ENCODE measurements around the gene PPP1R12B.
A peak's percentile ranks its signal among the peaks of the same experiment; 100 is the strongest.
"Not testable (repeated sequence)": the region's sequence is repeated elsewhere in the genome, so short reads cannot be mapped to it uniquely, and the experiment has no call there.

PPP1R12B gene

GRCh38 chr1:202349206-202349928 lies 868 bp downstream of the PPP1R12B start:
- no peak for DNase-seq

DNA sequence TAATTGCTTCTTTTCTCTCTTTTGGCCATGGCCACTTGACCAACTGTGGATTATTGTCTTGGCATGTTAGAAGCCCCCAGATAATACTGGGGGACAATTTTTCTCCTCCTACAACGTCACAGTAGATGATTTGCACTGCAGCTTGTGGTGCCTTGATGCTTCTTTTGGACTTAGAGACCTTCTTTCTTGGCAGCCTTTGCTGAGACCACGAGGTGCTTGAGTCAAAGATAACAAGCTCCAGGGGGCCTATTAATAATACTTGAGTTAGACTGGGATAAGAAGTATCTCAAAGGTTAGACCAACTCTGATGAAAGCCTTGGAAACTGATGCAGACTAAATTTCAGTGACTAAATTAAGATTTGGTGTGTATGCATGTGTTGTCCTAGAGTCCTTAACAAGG lies 3.2 kb downstream of the PPP1R12B start:
- no peak for DNase-seq

GRCh38 chr1:202352583-202353197 lies 4.2 kb downstream of the PPP1R12B start:
- DNase-seq: not testable (repeated sequence)

GRCh38 chr1:202355944-202356553 lies 7.5 kb downstream of the PPP1R12B start:
- DNase-seq: no peak

DNA sequence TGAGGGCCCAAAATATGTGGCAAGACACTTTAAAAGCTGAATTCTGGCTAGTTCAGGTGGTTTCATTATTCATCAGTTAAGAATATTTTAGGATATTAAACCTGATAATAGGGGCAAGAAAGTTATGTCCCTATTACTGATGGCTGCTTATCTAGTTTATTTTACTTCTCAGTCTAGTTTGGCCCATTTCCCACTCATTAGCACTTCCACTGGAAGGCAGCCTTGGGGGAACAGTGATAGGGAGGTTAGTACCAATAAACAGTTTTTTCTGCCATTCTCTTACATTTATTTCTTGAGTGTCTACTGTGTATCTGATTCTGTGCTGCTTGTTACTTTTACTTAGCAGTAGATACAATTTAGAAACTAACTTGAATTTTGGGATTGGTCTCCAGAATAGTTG lies 9.0 kb downstream of the PPP1R12B start:
- DNase-seq: no peak

- DNase-seq: no peak
These were observed 12.7 kb downstream of the PPP1R12B start for GRCh38 chr1:202361224-202361623.

DNA sequence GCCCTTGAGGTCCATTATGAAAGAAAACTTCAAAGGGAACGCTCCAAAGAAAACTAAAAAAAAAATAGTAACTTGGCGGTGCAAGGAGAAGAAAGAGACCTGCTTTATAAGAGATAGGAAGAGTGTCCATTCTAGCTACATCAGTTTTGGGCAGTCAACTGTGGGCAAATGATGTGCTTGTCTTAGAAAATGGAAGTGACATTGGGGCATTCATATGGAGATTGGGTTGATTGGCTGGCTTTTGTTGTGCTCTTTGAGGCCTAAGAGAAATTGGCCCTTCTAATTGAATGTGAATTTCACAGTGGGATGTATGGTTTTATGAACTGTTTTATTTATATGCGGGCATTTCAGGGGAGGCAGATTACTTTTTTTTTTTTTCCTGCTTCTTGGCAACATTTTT lies 13.2 kb downstream of the PPP1R12B start:
- DNase-seq: peak; percentile 90

GRCh38 chr1:202362212-202362611 lies 13.7 kb downstream of the PPP1R12B start:
- peak; percentile 43 for DNase-seq

GRCh38 chr1:202365092-202365815 lies 16.8 kb downstream of the PPP1R12B start:
- no peak for DNase-seq

GRCh38 chr1:202367271-202367670 lies 18.8 kb downstream of the PPP1R12B start:
- no peak for DNase-seq

DNA sequence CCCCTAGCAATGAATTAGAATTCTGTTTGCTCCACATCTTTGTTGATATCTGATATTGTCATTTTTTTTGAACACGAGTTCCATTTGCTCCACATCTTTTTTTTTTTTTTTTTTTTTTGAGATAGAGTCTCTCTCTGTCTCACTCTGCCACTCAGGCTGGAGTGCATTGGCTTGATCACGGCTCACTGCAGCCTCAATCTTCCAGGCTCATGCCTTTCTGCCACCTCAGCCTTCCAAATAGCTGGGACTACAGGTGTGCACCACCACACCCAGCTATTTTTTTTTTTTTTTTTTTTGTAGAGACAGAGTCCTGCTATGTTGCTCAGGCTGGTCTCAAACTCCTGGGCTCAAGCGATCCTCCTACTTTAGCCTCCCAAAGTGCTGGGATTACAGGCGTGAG lies 22.4 kb downstream of the PPP1R12B start:
- DNase-seq: not testable (repeated sequence)

GRCh38 chr1:202374099-202374498 lies 25.6 kb downstream of the PPP1R12B start:
- no peak for DNase-seq

DNA sequence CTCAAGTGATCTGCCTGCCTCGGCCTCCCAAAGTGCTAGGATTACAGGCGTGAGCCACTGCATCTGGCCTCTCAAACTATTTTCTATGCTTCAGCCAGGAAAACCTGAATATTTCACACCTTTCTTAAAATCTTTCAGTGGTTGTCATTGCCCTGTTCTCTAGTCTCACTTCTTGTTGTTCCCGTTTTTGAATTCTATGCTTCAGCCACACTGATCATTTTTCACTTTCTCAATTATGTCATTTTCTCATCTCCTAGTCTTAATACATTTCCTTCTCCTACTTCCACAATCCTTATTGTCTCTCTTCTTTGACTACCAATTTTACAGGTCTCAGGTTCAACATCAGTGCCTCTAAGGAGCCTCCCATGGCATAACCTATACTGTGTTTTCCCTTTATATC lies 26.7 kb downstream of the PPP1R12B start:
- DNase-seq: not testable (repeated sequence)

GRCh38 chr1:202376247-202376646 lies 27.7 kb downstream of the PPP1R12B start:
- no peak for DNase-seq

- not testable (repeated sequence) for DNase-seq
These were observed 31.5 kb downstream of the PPP1R12B start for GRCh38 chr1:202379884-202380529.

DNA sequence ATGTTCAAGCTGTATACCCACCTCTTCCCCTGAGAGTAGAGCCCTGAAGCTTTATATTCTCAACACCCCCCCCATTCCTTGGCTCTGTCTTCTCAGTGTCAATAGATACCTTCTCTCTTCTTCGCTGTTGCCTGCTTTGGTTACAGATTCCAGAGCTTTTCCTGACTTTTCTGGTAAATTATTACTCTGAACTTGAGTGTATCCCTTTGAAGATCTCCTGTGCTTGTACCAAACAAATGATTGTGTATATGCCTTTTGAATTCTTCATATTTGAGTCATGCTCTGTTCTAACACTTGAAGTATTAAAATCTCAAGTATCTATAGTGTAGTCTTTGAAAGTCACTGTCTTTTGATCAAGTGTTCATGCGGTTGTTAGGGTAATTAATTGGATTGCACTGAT lies 32.0 kb downstream of the PPP1R12B start:
- DNase-seq: not testable (repeated sequence)

DNA sequence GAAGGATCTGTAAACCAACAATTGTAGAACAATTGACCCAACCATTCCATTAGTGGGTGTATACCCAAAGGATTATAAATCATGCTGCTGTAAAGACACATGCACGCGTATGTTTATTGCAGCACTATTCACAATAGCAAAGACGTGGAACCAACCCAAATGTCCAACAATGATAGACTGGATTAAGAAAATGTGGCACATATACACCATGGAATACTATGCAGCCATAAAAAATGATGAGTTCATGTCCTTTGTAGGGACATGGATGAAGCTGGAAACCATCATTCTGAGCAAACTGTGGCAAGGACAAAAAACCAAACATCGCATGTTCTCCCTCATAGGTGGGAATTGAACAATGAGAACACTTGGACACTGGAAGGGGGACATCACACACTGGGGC lies 33.4 kb downstream of the PPP1R12B start:
- DNase-seq: not testable (repeated sequence)

GRCh38 chr1:202395831-202396230 lies 47.3 kb downstream of the PPP1R12B start:
- DNase-seq: not testable (repeated sequence)

GRCh38 chr1:202397256-202397655 lies 48.8 kb downstream of the PPP1R12B start:
- no peak for DNase-seq

GRCh38 chr1:202398439-202398838 lies 49.9 kb downstream of the PPP1R12B start:
- not testable (repeated sequence) for DNase-seq

GRCh38 chr1:202401771-202402170 lies 53.3 kb downstream of the PPP1R12B start:
- DNase-seq: not testable (repeated sequence)

DNA sequence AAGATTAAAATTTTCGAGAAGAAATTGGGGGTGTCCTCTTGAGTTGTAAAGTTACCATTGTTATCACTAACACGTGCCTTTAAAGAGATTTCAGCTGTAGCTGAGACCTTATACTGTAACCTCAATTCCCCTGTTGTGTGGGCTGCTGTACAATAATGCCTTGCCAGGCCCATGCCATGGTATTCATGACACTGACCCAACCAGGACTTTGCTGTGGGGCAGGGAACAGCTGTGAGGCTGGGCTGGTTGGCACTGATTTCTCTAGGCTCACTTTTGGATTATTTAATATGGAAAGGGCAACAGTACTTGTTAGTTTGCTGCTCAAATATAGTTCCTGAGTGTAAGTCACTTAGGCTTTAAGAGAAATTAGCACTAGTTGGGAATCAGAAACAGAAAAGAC lies 54.9 kb downstream of the PPP1R12B start:
- DNase-seq: not testable (repeated sequence)

GRCh38 chr1:202405928-202406327 lies 57.4 kb downstream of the PPP1R12B start:
- DNase-seq: no peak
